Measurements from ENCODE around the gene IGF2.

IGF2 gene

DNA sequence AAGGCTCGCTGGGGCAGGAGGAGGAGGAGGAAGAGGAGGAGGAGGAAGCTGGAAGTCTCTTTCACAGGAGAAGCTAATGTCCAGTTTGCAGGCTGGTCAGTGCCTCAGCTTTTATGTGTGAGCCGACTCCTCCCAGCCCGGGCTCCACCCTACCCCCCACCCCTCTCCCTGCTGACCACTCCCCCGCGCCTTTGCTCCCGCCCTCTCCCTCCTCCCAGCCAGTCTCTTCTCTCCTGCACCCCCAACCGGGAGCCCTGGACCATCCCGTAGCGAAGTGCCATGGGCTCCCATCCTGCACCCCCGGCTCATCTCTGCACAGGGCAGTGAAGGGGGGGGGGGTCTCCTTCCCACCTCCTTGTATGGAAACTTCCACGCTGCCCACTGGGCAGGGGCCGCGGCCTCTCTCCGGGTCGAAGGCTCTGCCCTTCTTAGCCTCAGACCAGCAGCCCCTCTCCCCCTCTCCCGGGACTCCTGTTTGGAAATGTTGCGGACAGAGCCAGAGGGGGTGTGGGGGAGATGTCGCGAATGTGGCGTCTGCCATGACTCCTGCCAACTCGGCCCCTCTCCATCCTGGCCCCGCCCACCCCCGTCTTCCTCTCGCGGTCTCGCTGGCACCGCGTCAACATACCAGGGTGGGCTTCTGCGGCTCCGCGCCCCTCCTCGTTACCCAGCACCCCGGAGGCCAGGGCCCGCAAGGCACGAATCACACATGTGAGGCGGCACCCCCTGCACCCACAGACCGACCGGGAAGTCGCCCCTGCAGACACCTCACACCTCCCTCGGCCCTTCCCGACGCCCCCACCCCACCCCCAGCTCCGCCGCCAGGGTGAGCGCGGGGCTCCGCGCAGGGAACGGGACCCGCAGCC lies 1.8 kb downstream of the IGF2 start (continued):
- TF ChIP-seq ZNF248 (tag by site-specific recombination; IDR thresholded peaks at IDR 0.05) (no peak), MZF1 (tag by site-specific recombination; IDR thresholded peaks at IDR 0.05; ENCODE audit: borderline replicate concordance) (no peak), ZNF37A (tag by site-specific recombination; IDR thresholded peaks at IDR 0.05) (no peak), ZIC2 (tag by site-specific recombination; IDR thresholded peaks at IDR 0.05) (no peak; the same call in 1 of the 2 replicates), OVOL3 (tag by site-specific recombination; IDR thresholded peaks at IDR 0.05) (no peak), ZNF658 (tag by site-specific recombination; IDR thresholded peaks at IDR 0.05) (no peak), ZNF544 (tag by site-specific recombination; IDR thresholded peaks at IDR 0.05) (no peak), BCL11A (tag by site-specific recombination; IDR thresholded peaks at IDR 0.05; ENCODE audit: low read depth) (no peak), ZNF324 (tag by site-specific recombination; IDR thresholded peaks at IDR 0.05) (no peak), ZNF747 (tag by site-specific recombination; IDR thresholded peaks at IDR 0.05) (no peak), SP3 (tag by site-specific recombination; IDR thresholded peaks at IDR 0.05) (peak; percentile 72), ZNF416 (tag by site-specific recombination; IDR thresholded peaks at IDR 0.05) (no peak), GLIS2 (tag by site-specific recombination; IDR thresholded peaks at IDR 0.05) (peak; percentile 59), ZSCAN23 (tag by site-specific recombination; IDR thresholded peaks at IDR 0.05) (no peak), ZNF214 (tag by site-specific recombination; IDR thresholded peaks at IDR 0.05; ENCODE audit: borderline replicate concordance) (no peak), ZNF140 (tag by site-specific recombination; IDR thresholded peaks at IDR 0.05) (no peak), ZNF596 (tag by site-specific recombination; IDR thresholded peaks at IDR 0.05) (no peak), ZNF426 (tag by site-specific recombination; IDR thresholded peaks at IDR 0.05) (no peak), ZNF175 (tag by site-specific recombination; IDR thresholded peaks at IDR 0.05) (no peak), ZFHX2 (tag by site-specific recombination; conservative IDR thresholded peaks at IDR 0.05) (peak; percentile 81), ZBTB1 (tag by site-specific recombination; IDR thresholded peaks at IDR 0.05) (no peak)
- TF ChIP-seq, protein P1, sequence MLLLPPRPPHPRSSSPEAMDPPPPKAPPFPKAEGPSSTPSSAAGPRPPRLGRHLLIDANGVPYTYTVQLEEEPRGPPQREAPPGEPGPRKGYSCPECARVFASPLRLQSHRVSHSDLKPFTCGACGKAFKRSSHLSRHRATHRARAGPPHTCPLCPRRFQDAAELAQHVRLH (tag by site-specific recombination; IDR thresholded peaks at IDR 0.05), result no peak
- TF ChIP-seq, protein P2, sequence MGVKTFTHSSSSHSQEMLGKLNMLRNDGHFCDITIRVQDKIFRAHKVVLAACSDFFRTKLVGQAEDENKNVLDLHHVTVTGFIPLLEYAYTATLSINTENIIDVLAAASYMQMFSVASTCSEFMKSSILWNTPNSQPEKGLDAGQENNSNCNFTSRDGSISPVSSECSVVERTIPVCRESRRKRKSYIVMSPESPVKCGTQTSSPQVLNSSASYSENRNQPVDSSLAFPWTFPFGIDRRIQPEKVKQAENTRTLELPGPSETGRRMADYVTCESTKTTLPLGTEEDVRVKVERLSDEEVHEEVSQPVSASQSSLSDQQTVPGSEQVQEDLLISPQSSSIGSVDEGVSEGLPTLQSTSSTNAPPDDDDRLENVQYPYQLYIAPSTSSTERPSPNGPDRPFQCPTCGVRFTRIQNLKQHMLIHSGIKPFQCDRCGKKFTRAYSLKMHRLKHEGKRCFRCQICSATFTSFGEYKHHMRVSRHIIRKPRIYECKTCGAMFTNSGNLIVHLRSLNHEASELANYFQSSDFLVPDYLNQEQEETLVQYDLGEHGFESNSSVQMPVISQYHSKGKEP (tag by site-specific recombination; IDR thresholded peaks at IDR 0.05), result no peak
- TF ChIP-seq, protein P3, sequence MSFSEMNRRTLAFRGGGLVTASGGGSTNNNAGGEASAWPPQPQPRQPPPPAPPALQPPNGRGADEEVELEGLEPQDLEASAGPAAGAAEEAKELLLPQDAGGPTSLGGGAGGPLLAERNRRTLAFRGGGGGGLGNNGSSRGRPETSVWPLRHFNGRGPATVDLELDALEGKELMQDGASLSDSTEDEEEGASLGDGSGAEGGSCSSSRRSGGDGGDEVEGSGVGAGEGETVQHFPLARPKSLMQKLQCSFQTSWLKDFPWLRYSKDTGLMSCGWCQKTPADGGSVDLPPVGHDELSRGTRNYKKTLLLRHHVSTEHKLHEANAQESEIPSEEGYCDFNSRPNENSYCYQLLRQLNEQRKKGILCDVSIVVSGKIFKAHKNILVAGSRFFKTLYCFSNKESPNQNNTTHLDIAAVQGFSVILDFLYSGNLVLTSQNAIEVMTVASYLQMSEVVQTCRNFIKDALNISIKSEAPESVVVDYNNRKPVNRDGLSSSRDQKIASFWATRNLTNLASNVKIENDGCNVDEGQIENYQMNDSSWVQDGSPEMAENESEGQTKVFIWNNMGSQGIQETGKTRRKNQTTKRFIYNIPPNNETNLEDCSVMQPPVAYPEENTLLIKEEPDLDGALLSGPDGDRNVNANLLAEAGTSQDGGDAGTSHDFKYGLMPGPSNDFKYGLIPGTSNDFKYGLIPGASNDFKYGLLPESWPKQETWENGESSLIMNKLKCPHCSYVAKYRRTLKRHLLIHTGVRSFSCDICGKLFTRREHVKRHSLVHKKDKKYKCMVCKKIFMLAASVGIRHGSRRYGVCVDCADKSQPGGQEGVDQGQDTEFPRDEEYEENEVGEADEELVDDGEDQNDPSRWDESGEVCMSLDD (tag by site-specific recombination; IDR thresholded peaks at IDR 0.05), result peak; percentile 48; the same call in 1 of the 2 replicates
- TF ChIP-seq, protein P4, sequence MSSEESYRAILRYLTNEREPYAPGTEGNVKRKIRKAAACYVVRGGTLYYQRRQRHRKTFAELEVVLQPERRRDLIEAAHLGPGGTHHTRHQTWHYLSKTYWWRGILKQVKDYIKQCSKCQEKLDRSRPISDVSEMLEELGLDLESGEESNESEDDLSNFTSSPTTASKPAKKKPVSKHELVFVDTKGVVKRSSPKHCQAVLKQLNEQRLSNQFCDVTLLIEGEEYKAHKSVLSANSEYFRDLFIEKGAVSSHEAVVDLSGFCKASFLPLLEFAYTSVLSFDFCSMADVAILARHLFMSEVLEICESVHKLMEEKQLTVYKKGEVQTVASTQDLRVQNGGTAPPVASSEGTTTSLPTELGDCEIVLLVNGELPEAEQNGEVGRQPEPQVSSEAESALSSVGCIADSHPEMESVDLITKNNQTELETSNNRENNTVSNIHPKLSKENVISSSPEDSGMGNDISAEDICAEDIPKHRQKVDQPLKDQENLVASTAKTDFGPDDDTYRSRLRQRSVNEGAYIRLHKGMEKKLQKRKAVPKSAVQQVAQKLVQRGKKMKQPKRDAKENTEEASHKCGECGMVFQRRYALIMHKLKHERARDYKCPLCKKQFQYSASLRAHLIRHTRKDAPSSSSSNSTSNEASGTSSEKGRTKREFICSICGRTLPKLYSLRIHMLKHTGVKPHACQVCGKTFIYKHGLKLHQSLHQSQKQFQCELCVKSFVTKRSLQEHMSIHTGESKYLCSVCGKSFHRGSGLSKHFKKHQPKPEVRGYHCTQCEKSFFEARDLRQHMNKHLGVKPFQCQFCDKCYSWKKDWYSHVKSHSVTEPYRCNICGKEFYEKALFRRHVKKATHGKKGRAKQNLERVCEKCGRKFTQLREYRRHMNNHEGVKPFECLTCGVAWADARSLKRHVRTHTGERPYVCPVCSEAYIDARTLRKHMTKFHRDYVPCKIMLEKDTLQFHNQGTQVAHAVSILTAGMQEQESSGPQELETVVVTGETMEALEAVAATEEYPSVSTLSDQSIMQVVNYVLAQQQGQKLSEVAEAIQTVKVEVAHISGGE (tag by site-specific recombination; conservative IDR thresholded peaks at IDR 0.05; ENCODE audit: low read depth), result no peak
- TF ChIP-seq, protein P5, sequence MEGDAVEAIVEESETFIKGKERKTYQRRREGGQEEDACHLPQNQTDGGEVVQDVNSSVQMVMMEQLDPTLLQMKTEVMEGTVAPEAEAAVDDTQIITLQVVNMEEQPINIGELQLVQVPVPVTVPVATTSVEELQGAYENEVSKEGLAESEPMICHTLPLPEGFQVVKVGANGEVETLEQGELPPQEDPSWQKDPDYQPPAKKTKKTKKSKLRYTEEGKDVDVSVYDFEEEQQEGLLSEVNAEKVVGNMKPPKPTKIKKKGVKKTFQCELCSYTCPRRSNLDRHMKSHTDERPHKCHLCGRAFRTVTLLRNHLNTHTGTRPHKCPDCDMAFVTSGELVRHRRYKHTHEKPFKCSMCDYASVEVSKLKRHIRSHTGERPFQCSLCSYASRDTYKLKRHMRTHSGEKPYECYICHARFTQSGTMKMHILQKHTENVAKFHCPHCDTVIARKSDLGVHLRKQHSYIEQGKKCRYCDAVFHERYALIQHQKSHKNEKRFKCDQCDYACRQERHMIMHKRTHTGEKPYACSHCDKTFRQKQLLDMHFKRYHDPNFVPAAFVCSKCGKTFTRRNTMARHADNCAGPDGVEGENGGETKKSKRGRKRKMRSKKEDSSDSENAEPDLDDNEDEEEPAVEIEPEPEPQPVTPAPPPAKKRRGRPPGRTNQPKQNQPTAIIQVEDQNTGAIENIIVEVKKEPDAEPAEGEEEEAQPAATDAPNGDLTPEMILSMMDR (tag by site-specific recombination; IDR thresholded peaks at IDR 0.05), result no peak
- TF ChIP-seq, protein P6, sequence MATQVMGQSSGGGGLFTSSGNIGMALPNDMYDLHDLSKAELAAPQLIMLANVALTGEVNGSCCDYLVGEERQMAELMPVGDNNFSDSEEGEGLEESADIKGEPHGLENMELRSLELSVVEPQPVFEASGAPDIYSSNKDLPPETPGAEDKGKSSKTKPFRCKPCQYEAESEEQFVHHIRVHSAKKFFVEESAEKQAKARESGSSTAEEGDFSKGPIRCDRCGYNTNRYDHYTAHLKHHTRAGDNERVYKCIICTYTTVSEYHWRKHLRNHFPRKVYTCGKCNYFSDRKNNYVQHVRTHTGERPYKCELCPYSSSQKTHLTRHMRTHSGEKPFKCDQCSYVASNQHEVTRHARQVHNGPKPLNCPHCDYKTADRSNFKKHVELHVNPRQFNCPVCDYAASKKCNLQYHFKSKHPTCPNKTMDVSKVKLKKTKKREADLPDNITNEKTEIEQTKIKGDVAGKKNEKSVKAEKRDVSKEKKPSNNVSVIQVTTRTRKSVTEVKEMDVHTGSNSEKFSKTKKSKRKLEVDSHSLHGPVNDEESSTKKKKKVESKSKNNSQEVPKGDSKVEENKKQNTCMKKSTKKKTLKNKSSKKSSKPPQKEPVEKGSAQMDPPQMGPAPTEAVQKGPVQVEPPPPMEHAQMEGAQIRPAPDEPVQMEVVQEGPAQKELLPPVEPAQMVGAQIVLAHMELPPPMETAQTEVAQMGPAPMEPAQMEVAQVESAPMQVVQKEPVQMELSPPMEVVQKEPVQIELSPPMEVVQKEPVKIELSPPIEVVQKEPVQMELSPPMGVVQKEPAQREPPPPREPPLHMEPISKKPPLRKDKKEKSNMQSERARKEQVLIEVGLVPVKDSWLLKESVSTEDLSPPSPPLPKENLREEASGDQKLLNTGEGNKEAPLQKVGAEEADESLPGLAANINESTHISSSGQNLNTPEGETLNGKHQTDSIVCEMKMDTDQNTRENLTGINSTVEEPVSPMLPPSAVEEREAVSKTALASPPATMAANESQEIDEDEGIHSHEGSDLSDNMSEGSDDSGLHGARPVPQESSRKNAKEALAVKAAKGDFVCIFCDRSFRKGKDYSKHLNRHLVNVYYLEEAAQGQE (tag by site-specific recombination; IDR thresholded peaks at IDR 0.05), result no peak

All from HEK293 (cell line).